ENCODE measurements around the gene USP17L10.
"Not testable (repeated sequence)": the region's sequence is repeated elsewhere in the genome, so short reads cannot be mapped to it uniquely, and the experiment has no call there.

The USP17L10 gene, protein sequence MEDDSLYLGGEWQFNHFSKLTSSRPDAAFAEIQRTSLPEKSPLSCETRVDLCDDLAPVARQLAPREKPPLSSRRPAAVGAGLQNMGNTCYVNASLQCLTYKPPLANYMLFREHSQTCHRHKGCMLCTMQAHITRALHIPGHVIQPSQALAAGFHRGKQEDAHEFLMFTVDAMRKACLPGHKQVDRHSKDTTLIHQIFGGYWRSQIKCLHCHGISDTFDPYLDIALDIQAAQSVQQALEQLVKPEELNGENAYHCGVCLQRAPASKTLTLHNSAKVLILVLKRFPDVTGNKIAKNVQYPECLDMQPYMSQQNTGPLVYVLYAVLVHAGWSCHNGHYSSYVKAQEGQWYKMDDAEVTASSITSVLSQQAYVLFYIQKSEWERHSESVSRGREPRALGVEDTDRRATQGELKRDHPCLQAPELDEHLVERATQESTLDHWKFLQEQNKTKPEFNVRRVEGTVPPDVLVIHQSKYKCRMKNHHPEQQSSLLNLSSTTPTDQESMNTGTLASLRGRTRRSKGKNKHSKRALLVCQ

DNA sequence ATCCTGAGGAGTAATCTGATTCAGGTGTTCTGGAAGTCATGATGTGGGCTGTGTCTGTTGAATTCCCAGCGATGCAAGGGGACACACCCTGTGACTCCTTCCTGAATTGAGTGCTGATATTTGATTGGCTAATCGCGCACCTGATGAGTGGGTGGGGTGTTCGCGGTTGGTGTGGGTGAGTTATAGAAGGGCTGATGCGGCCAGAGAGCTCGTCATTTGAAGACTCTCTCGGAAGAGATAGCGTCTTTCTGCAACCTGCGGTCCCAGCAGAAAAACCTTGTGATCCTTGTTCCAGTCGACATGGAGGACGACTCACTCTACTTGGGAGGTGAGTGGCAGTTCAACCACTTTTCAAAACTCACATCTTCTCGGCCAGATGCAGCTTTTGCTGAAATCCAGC, at the start of gene USP17L10:
Gene USP17L10, plus strand, starts transcription at position 301 of the 400 bp plus-strand sequence. Its CDS starts 0 bp downstream, at position 301.
- H3K4me3 ChIP-seq (ENCODE audit: low read length): not testable (repeated sequence)

- H3K4me3 ChIP-seq (ENCODE audit: low read length): not testable (repeated sequence)
Observed at GRCh38 chr4:9165990-9166389, 44.5 kb upstream of the USP17L10 start.

DNA sequence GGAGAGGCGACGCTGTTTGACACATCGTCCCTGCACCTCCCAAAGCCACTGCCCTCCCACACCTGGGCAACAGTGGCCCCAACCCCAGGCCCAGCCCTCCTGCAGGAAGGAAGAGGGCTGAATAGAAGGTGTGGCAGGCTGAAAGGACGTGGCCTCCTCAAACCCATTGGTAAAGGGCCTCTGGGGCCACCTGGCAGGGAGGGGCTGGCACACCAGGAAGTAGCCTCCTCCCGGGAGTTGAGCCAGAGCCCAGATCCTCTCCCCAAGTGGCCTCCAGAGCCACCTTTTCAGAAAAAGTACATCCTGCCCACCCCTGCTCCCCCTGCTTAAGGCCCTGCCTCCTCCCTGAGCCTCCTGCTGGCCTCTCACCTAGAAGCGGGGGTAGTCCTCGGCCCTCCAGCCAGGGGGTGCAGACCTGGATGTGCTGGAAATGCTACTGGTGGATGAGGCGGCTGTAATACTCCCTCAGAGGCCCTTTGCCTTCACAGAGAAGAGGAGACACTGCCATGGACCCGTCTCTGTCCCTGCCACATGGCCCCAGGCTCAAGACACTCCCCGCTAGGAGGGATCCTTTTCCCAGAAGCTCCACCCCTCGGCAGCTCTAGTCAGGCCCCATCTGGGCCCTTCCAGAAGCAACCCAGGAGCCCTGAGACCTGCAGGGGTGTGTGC, 40.5 kb upstream of the USP17L10 start, which contains the start of gene FAM90A26:
Gene FAM90A26, plus strand, starts transcription at position 619 of the 669 bp plus-strand sequence. CDS start 2,764 bp downstream, outside the sequence.
- not testable (repeated sequence) for H3K4me3 ChIP-seq (ENCODE audit: low read length)

DNA sequence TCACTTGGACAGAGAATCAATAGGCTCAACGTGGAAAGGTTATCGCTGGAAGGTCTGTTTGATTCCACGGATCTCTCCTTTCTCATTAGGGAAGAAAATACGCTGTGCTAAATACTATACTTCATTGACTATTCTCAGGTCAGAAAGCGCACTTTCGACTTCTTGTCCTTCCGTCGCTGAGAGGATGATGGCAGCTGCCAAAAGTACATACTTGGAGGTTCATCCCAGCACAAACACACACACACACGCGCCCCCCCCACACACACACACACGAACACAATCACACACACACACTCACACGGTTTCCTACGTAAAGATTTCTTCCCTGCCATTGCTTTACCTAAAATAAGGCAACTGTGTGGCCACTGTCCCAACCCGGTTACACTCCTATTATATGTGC, 4.2 kb downstream of the USP17L10 start:
- H3K4me3 ChIP-seq (ENCODE audit: low read length): not testable (repeated sequence)

DNA sequence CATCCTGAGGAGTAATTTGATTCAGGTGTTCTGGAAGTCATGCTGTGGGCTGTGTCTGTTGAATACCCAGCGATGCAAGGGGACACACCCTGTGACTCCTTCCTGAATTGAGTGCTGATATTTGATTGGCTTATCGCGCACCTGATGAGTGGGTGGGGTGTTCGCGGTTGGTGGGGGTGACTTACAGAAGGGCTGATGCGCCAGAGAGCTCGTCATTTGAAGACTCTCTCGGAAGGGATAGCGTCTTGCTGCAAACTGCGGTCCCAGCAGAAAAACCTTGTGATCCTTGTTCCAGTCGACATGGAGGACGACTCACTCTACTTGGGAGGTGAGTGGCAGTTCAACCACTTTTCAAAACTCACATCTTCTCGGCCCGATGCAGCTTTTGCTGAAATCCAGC, 4.6 kb downstream of the USP17L10 start, which contains the start of gene USP17L11:
Gene USP17L11, plus strand, starts transcription at position 301 of the 400 bp plus-strand sequence. Its CDS starts 0 bp downstream, at position 301.
- H3K4me3 ChIP-seq (ENCODE audit: low read length): not testable (repeated sequence)

- not testable (repeated sequence) for H3K4me3 ChIP-seq (ENCODE audit: low read length)
Observed at GRCh38 chr4:9219852-9220251, 9.4 kb downstream of the USP17L10 start, which contains the start of gene USP17L12. Gene USP17L12 (plus strand): TSS chr4:9220152. CDS start chr4:9220152, 0 bp downstream.

DNA sequence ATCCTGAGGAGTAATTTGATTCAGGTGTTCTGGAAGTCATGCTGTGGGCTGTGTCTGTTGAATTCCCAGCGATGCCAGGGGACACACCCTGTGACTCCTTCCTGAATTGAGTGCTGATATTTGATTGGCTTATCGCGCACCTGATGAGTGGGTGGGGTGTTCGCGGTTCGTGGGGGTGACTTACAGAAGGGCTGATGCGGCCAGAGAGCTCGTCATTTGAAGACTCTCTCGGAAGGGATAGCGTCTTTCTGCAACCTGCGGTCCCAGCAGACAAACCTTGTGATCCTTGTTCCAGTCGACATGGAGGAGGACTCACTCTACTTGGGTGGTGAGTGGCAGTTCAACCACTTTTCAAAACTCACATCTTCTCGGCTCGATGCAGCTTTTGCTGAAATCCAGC, 14.1 kb downstream of the USP17L10 start, which contains the start of gene USP17L13:
Gene USP17L13, plus strand, starts transcription at position 301 of the 400 bp plus-strand sequence. Its CDS starts 0 bp downstream, at position 301.
- H3K4me3 ChIP-seq (ENCODE audit: low read length): not testable (repeated sequence)

DNA sequence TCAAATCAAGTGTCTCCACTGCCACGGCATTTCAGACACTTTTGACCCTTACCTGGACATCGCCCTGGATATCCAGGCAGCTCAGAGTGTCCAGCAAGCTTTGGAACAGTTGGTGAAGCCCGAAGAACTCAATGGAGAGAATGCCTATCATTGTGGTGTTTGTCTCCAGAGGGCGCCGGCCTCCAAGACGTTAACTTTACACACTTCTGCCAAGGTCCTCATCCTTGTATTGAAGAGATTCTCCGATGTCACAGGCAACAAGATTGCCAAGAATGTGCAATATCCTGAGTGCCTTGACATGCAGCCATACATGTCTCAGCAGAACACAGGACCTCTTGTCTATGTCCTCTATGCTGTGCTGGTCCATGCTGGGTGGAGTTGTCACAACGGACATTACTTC, 19.8 kb downstream of the USP17L10 start:
- H3K4me3 ChIP-seq (ENCODE audit: low read length): not testable (repeated sequence)

GRCh38 chr4:9234085-9234484, 23.6 kb downstream of the USP17L10 start, which contains the start of gene USP17L15:
Gene USP17L15 (plus strand): TSS chr4:9234385. CDS start chr4:9234385, 0 bp downstream.
- not testable (repeated sequence) for H3K4me3 ChIP-seq (ENCODE audit: low read length)

- H3K4me3 ChIP-seq (ENCODE audit: low read length): not testable (repeated sequence)
Observed at GRCh38 chr4:9238461-9238860, 28.0 kb downstream of the USP17L10 start.

GRCh38 chr4:9243579-9243978, 33.1 kb downstream of the USP17L10 start, which contains the start of gene USP17L17:
Gene USP17L17 (plus strand): TSS chr4:9243879. CDS start chr4:9243879, 0 bp downstream.
- H3K4me3 ChIP-seq (ENCODE audit: low read length): not testable (repeated sequence)

DNA sequence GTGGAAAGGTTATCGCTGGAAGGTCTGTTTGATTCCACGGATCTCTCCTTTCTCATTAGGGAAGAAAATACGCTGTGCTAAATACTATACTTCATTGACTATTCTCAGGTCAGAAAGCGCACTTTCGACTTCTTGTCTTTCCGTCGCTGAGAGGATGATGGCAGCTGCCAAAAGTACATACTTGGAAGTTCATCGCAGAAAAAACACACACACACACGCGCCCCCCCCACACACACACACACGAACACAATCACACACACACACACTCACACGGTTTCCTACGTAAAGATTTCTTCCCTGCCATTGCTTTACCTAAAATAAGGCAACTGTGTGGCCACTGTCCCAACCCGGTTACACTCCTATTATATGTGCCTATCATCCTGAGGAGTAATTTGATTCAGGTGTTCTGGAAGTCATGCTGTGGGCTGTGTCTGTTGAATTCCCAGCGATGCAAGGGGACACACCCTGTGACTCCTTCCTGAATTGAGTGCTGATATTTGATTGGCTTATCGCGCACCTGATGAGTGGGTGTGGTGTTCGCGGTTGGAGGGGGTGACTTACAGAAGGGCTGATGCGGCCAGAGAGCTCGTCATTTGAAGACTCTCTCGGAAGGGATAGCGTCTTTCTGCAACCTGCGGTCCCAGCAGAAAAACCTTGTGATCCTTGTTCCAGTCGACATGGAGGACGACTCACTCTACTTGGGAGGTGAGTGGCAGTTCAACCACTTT, 37.7 kb downstream of the USP17L10 start, which contains the start of gene USP17L18:
Gene USP17L18, plus strand, starts transcription at position 678 of the 728 bp plus-strand sequence. Its CDS starts 0 bp downstream, at position 678.
- not testable (repeated sequence) for H3K4me3 ChIP-seq (ENCODE audit: low read length)

- H3K4me3 ChIP-seq (ENCODE audit: low read length): not testable (repeated sequence)
Observed at GRCh38 chr4:9253078-9253477, 42.6 kb downstream of the USP17L10 start, which contains the start of gene USP17L19. Gene USP17L19 (plus strand): TSS chr4:9253378. CDS start chr4:9253378, 0 bp downstream.

- not testable (repeated sequence) for H3K4me3 ChIP-seq (ENCODE audit: low read length)
Observed at GRCh38 chr4:9257824-9258223, 47.4 kb downstream of the USP17L10 start, which contains the start of gene USP17L20. Gene USP17L20 (plus strand): TSS chr4:9258124. CDS start chr4:9258124, 0 bp downstream.

Data from GM08714 (cell line).